Measurements from ENCODE around the gene TNFRSF8.
"Not testable (repeated sequence)": the region's sequence is repeated elsewhere in the genome, so short reads cannot be mapped to it uniquely, and the experiment has no call there.

Gene TNFRSF8

GRCh38 chr1:12087797-12088314 lies 24.8 kb downstream of the TNFRSF8 start:
- peak; percentile 46 for DNase-seq (ENCODE audit: low read depth)

GRCh38 chr1:12088607-12089006 lies 25.5 kb downstream of the TNFRSF8 start:
- peak; percentile 38 for DNase-seq (ENCODE audit: low read depth)

DNA sequence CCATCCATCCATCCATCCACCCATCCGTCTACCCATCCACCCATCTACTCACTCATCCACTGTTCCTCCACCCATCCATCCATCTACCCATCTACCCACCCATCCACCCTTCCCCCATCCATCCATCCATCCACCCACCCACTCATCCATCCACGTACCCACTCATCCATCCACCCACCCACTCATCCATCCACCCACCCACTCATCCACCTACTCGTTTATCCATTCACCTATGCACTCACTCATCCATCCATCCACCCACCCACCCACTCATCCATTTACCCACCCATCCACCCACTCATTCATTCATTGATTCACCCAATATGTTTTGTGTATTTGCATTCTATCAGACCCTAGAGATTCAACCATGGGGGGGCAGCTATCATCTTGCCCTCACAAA lies 27.2 kb downstream of the TNFRSF8 start:
- DNase-seq (ENCODE audit: low read depth) = no peak

DNA sequence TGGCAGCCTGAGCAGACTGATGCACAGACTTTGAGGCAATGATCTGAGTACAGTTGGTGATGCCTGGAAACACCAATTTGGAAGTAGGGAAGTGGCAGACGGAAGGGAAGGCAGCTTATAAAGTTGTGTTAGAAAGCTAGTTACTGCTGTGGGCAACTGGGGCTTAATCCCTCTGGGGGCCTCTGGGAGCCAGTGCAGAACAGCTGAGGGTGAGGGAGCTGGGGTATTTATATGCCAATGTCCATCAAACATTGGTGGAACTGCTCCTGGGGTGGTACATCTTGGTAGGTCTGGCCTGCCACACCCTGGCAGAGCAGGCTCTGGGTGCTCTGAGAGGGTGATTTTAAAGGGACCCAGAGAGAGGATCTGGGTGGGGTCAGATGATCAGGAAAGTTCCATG lies 28.1 kb downstream of the TNFRSF8 start:
- DNase-seq (ENCODE audit: low read depth) = no peak

GRCh38 chr1:12094180-12094579 lies 31.1 kb downstream of the TNFRSF8 start:
- DNase-seq (ENCODE audit: low read depth) = no peak

GRCh38 chr1:12095452-12096263 lies 32.6 kb downstream of the TNFRSF8 start:
- DNase-seq (ENCODE audit: low read depth) = no peak

DNA sequence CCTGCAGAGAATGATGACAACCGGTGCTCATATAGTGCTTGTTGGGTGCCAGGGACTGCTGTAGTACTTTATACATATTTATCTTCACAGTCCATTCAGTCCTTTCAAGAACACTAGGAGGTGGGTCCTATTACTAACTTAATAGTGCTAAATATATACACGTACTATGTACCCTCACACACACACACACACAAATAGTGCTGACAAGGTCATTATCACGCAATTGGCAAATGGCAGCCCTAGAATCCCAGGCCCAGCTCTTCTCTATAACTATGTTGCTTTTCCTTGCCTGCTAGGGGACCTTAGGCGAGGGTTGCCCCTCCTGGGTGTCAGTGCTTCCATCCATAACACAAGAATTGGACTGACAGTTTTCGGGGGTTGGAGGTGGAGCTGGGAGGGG lies 33.5 kb downstream of the TNFRSF8 start:
- DNase-seq (ENCODE audit: low read depth) = no peak

DNA sequence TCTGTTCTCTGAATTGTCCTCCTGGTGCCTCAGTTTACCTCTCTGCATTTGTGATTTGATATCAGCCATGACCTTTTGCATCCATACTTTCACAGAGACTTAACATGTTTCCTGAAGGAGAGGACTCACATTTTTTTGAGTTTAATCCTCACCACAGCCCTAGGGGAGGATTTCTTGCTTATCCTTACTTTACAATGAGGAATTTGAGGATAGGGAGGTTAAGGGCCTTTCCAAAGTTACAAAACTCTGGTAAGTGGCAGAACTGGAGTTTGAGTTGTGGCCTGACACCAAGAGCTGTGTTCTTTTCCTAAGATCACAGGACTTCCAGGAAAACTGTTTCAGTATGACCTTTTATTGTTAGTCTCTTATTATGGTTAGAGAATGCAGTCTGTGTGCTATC lies 34.2 kb downstream of the TNFRSF8 start:
- no peak for DNase-seq (ENCODE audit: low read depth)

DNA sequence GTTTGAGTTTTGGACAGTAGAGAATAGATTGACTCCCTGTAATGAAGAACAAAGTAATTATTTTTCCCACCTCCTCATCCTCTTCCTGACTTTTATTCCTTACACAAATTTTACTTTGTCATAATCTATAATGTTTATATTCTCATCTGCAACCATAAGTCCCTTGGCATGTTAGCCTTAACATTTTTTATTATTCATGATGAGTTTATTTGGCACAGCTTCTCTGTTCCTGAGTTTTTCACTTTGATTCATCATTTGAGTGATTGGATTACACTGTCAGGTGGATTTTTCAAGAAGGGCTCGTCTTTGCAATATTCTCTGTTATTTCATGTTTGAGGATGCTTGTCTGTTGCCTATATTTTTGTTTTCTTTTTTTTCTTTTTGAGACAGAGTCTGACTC lies 35.7 kb downstream of the TNFRSF8 start:
- DNase-seq (ENCODE audit: low read depth) = no peak

GRCh38 chr1:12099610-12100009 lies 36.5 kb downstream of the TNFRSF8 start:
- DNase-seq (ENCODE audit: low read depth) = no peak

- no peak for DNase-seq (ENCODE audit: low read depth)
These were observed 37.0 kb downstream of the TNFRSF8 start for GRCh38 chr1:12100071-12100470.

DNA sequence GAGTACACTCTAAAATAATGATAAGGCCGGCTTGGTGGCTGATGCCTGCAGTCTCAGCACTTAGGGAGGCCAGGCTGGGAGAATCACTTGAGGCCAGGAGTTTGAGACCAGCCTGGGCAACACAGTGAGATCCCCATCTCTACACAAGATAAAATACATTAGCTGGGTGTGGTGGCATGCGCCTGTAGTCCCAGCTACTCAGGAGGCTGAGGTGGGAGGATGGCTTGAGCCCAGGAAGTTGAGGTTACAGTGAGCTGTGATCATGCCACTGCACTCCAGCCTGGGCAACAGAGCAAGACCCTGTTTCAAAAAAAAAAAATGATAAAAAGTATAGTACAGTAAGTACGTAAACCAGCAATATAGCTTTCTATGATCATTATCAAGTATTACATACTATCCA lies 38.0 kb downstream of the TNFRSF8 start:
- DNase-seq (ENCODE audit: low read depth) = not testable (repeated sequence)

GRCh38 chr1:12102066-12102465 lies 39.0 kb downstream of the TNFRSF8 start:
- no peak for DNase-seq (ENCODE audit: low read depth)

DNA sequence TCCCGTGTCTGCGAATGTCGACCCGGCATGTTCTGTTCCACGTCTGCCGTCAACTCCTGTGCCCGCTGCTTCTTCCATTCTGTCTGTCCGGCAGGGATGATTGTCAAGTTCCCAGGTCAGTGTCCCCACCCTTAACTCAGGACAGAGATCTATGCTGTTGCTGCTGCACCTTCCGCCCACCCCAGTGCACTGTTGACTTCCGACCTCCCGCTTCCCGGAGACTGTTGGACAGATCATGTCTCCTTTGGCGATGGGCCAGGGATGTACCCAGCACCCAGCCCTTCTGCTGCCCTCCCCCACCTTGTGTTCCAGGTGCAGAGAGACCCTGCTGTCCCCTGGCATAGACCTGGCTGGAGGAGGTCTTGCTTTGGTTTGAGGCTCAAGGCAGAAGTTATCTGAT lies 41.3 kb downstream of the TNFRSF8 start:
- DNase-seq (ENCODE audit: low read depth) = no peak

- no peak for DNase-seq (ENCODE audit: low read depth)
These were observed 43.0 kb downstream of the TNFRSF8 start for GRCh38 chr1:12106153-12106552.

GRCh38 chr1:12106861-12107260 lies 43.8 kb downstream of the TNFRSF8 start:
- DNase-seq (ENCODE audit: low read depth) = not testable (repeated sequence)

GRCh38 chr1:12107718-12108117 lies 44.6 kb downstream of the TNFRSF8 start:
- no peak for DNase-seq (ENCODE audit: low read depth)

DNA sequence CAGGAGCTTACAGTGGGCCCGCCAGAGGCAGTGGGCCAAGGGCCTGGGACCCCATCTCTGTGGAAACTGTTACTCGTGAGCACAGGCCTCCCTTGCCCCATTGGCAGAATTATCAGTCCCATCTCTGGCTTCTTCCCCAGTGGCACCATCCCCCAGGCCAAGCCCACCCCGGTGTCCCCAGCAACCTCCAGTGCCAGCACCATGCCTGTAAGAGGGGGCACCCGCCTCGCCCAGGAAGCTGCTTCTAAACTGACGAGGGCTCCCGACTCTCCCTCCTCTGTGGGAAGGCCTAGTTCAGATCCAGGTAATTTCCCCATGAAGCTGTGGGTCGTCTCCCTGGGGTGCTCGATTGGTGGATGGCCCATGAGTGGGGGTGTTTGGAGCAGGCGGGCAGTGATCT lies 46.8 kb downstream of the TNFRSF8 start:
- no peak for DNase-seq (ENCODE audit: low read depth)

DNA sequence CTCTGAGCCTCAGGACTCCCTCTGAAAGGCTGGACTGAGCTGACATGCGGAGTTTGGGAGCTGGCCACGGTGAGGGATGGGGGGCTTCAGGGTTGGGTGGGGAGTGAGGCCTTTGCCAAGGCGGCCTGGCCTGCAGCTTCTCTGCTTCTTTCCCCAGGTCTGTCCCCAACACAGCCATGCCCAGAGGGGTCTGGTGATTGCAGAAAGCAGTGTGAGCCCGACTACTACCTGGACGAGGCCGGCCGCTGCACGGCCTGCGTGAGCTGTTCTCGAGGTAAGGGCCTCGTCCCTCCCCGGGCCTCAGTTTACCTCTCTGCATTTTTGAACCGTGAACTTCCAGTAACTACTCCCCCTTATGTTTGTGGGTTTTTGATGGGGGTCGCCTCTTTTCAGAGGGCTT lies 48.6 kb downstream of the TNFRSF8 start:
- no peak for DNase-seq (ENCODE audit: low read depth)

DNA sequence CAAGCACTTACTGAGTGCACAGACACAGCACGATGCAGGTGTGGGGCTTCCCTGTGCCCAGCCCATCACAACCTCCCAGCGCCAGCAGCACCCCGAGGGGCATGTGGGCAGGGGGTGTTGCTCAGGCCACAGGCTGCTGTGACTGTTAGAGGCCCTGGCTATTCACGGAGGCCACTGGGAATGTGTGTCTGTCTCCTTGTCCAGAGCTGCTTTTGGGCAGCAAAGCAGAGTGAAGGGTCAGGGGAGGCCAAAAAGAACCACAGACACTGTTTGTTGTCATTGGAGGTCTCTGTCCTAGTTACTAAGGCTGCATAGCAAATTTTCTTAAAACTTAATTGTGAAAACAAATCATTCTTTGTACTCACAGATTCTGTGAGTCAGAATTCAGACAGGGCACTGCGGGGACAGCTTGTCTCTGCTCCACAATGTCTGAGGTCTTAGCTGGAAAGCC lies 49.6 kb downstream of the TNFRSF8 start:
- no peak for DNase-seq (ENCODE audit: low read depth)

GRCh38 chr1:12113433-12114339 lies 50.6 kb downstream of the TNFRSF8 start:
- no peak for DNase-seq (ENCODE audit: low read depth)

DNA sequence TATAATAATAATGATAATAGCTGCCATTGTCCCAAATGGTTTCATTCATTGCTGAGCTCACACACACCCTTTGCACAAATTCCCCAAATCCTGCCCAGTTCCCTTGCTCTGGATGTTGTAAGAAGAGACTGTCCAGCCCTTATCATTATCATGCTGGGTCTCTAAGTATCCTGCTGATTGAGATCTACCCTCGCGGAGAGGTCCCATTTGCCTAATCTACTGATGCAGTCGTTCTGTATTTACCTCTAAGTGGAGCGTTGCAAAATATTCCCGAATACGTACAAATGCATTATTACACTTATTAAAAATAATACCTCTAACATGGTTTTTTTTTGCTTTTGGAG lies 51.2 kb downstream of the TNFRSF8 start:
- DNase-seq (ENCODE audit: low read depth) = no peak

DNA sequence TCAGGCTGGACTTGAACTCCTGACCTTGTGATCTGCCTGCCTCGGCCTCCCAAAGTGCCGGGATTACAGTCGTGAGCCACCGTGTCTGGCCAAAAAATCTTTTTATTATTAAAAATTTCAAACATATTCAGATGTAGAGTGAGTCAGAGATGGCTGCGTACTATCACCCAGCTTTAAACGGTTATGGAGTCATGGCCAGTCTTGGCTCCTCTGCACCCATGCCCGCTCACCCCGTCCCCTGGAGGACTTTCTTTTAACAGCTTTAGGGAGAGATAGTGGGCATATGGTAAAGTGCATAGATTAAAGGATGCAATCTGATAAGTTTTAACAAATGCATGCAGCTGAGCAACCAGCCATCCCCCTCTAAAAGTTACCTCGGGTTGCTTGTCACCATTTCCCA lies 51.8 kb downstream of the TNFRSF8 start:
- no peak for DNase-seq (ENCODE audit: low read depth)
